Measurements from ENCODE around the gene MPP7. TPM values are rescaled to one million over a fixed set of nuclear protein-coding genes. Genes with fewer than 3 reads are reported as not detected.
A peak's percentile ranks its signal among the peaks of the same experiment; 100 is the strongest.

MPP7 gene
- total RNA-seq, 4 donors from 2014 or later = 13.1 to 44.8 (median 27.3) TPM

DNA sequence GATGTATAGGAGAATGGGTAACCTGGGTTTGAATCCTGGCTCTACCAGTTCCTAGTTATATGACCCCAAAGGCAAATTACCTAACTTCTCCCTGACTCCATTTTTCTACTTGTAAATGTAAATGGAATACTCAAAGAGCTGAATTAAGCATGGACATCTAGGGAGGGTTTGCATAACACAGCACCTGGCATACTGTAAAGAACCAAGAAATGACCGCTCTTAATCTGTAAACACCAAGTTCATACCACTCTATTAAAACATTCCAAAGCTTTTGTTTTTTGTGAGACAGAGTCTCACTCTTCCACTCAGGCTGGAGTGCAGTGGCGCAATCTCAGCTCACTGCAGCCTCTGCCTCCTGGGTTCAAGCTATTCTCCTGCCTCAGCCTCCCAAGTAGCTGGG is 19.6 kb downstream of the MPP7 start:
- H3K27ac ChIP-seq = no peak overlapping the region
- H3K27me3 ChIP-seq = no peaks in the 10 kb centered on the region
- 95% methylated on average over 2 of the region's 2 CpGs; no CpG with 5 or more reads in 1 of the 2 donors for WGBS, 2 donors (ENCODE audit: low coverage in 1 of 2)
- TF ChIP-seq, protein P1, sequence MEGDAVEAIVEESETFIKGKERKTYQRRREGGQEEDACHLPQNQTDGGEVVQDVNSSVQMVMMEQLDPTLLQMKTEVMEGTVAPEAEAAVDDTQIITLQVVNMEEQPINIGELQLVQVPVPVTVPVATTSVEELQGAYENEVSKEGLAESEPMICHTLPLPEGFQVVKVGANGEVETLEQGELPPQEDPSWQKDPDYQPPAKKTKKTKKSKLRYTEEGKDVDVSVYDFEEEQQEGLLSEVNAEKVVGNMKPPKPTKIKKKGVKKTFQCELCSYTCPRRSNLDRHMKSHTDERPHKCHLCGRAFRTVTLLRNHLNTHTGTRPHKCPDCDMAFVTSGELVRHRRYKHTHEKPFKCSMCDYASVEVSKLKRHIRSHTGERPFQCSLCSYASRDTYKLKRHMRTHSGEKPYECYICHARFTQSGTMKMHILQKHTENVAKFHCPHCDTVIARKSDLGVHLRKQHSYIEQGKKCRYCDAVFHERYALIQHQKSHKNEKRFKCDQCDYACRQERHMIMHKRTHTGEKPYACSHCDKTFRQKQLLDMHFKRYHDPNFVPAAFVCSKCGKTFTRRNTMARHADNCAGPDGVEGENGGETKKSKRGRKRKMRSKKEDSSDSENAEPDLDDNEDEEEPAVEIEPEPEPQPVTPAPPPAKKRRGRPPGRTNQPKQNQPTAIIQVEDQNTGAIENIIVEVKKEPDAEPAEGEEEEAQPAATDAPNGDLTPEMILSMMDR (IDR thresholded peaks at IDR 0.05) = no peak
- TF ChIP-seq POLR2A (IDR thresholded peaks at IDR 0.05) (no peak), EP300 (IDR thresholded peaks at IDR 0.05; ENCODE audit: low read depth) (no peak), POLR2AphosphoS5 (IDR thresholded peaks at IDR 0.05) (no peak)
- in situ Hi-C loops (cut with MboI; ENCODE audit: low pct_ligation_motif_present in 1 of 4, low pct_unique_long_range_greater_than_20kb in 1 of 4, low sequenced_read_pairs in 3 of 4) = no loop called here
- H3K4me1 ChIP-seq = peaks cover 0 to 8% (median 4%) of the 10 kb centered on the region in 4 donors
- H3K4me3 ChIP-seq = no peak overlapping the region
- intact Hi-C loops (cut with DNase I; ENCODE audit: low total_unique reads) = no loop called here
- no peak for DNase-seq
- H3K9me3 ChIP-seq = no peaks in the 10 kb centered on the region
- no peaks in the 10 kb centered on the region for H3K36me3 ChIP-seq

GRCh38 chr10:28282336-28282735 is 20.5 kb downstream of the MPP7 start:
- in situ Hi-C loops (cut with MboI; ENCODE audit: low pct_ligation_motif_present in 1 of 4, low pct_unique_long_range_greater_than_20kb in 1 of 4, low sequenced_read_pairs in 3 of 4) (no loop called here), intact Hi-C loops (cut with DNase I; ENCODE audit: low total_unique reads) (no loop called here)
- Histone ChIP-seq H3K4me3 (no peak overlapping the region), H3K27me3 (no peaks in the 10 kb centered on the region), H3K9me3 (no peaks in the 10 kb centered on the region), H3K27ac (no peak overlapping the region), H3K36me3 (no peaks in the 10 kb centered on the region), H3K4me1 (peaks cover 0 to 8% (median 4%) of the 10 kb centered on the region in 4 donors)
- TF ChIP-seq POLR2A (IDR thresholded peaks at IDR 0.05) = no peak
- no peak for TF ChIP-seq EP300 (IDR thresholded peaks at IDR 0.05; ENCODE audit: low read depth)
- no peak for TF ChIP-seq POLR2AphosphoS5 (IDR thresholded peaks at IDR 0.05)
- TF ChIP-seq, protein P1 (IDR thresholded peaks at IDR 0.05) = no peak
- 50 to 78% methylated on average over 2 to 5 of the region's 5 CpGs for WGBS, 2 donors (ENCODE audit: low coverage in 1 of 2)
- DNase-seq = no peak

- WGBS, 2 donors (ENCODE audit: low coverage in 1 of 2) = 68 to 80% methylated on average over 2 to 7 of the region's 7 CpGs
- Histone ChIP-seq H3K27ac (no peak overlapping the region), H3K4me1 (peaks cover 0 to 8% (median 4%) of the 10 kb centered on the region in 4 donors), H3K27me3 (no peaks in the 10 kb centered on the region), H3K36me3 (no peaks in the 10 kb centered on the region), H3K9me3 (no peaks in the 10 kb centered on the region), H3K4me3 (no peak overlapping the region)
- no peak for DNase-seq
- in situ Hi-C loops (cut with MboI; ENCODE audit: low pct_ligation_motif_present in 1 of 4, low pct_unique_long_range_greater_than_20kb in 1 of 4, low sequenced_read_pairs in 3 of 4) = no loop called here
- intact Hi-C loops (cut with DNase I; ENCODE audit: low total_unique reads) = no loop called here
- TF ChIP-seq, protein P1 (IDR thresholded peaks at IDR 0.05) = no peak
- no peak for TF ChIP-seq POLR2A (IDR thresholded peaks at IDR 0.05)
- TF ChIP-seq EP300 (IDR thresholded peaks at IDR 0.05; ENCODE audit: low read depth) = no peak
- no peak for TF ChIP-seq POLR2AphosphoS5 (IDR thresholded peaks at IDR 0.05)
Measured at GRCh38 chr10:28281726-28282315, 21.0 kb downstream of the MPP7 start.

DNA sequence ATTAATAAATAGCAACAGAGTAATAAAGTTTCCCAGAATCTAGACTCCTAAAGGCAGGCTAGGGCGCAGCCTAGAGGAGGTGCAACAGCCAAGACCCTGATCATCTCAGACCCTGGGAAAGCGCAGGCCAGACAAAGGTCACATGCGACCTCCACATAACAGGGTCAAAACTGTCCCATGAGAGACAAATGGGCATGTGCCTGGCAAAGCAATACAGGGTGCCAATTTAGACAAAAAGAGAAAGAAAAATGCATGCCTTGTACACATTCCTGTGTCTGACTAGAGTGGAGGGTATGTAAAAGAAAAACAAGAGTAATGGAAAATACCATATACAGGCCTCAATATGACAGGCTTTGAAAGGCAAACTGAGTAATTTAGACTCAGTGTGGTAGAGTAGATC is 22.2 kb downstream of the MPP7 start:
- Histone ChIP-seq H3K27ac (peak overlapping the region in 1 of 4 donors; percentile 10), H3K9me3 (no peaks in the 10 kb centered on the region), H3K27me3 (no peaks in the 10 kb centered on the region), H3K4me1 (peaks cover 0 to 8% (median 4%) of the 10 kb centered on the region in 4 donors), H3K4me3 (no peak overlapping the region), H3K36me3 (no peaks in the 10 kb centered on the region)
- no peak for DNase-seq
- WGBS, 2 donors (ENCODE audit: low coverage in 1 of 2) = 88% methylated on average over 3 of the region's 3 CpGs; no CpG with 5 or more reads in 1 of the 2 donors
- no peak for TF ChIP-seq POLR2AphosphoS5 (IDR thresholded peaks at IDR 0.05)
- TF ChIP-seq POLR2A (IDR thresholded peaks at IDR 0.05) = no peak
- TF ChIP-seq, protein P1 (IDR thresholded peaks at IDR 0.05) = no peak
- TF ChIP-seq EP300 (IDR thresholded peaks at IDR 0.05; ENCODE audit: low read depth) = no peak
- intact Hi-C loops (cut with DNase I; ENCODE audit: low total_unique reads) (no loop called here), in situ Hi-C loops (cut with MboI; ENCODE audit: low pct_ligation_motif_present in 1 of 4, low pct_unique_long_range_greater_than_20kb in 1 of 4, low sequenced_read_pairs in 3 of 4) (no loop called here)

All from transverse colon (tissue), 4 donors.